Measurements from ENCODE around the gene NOL11. TPM values are rescaled to one million over a fixed set of nuclear protein-coding genes. Genes with fewer than 3 reads are reported as not detected.
"Not testable (repeated sequence)": the region's sequence is repeated elsewhere in the genome, so short reads cannot be mapped to it uniquely, and the experiment has no call there.

The NOL11 gene
- total RNA-seq, 1 donor = 29.0 TPM

GRCh38 chr17:67725373-67725791 is 7.6 kb downstream of the NOL11 start:
- no peaks in the 10 kb centered on the region for H3K27me3 ChIP-seq (ENCODE audit: insufficient read depth, low read length)
- H3K27ac ChIP-seq (ENCODE audit: low read depth, low read length) = no peak overlapping the region
- peaks cover 75% of the 10 kb centered on the region for H3K36me3 ChIP-seq (ENCODE audit: insufficient read depth, low read length)
- no peak for TF ChIP-seq CTCF (IDR thresholded peaks at IDR 0.05; ENCODE audit: extremely low read depth, low read depth, low read length)
- H3K4me3 ChIP-seq (ENCODE audit: insufficient read depth, low read length) = no peak overlapping the region
- peak; percentile 62 for DNase-seq (ENCODE audit: insufficient read length, low spot score, missing footprints)
- no peak overlapping the region for H3K4me2 ChIP-seq (ENCODE audit: insufficient read depth, low read length)
- H4K20me1 ChIP-seq (ENCODE audit: insufficient read depth, low read length) = no peaks in the 10 kb centered on the region
- no peak overlapping the region for H2AFZ ChIP-seq (ENCODE audit: low read length)
- H3K4me1 ChIP-seq (ENCODE audit: insufficient read depth, low read length) = no peaks in the 10 kb centered on the region
- no peaks in the 10 kb centered on the region for H3K9me3 ChIP-seq (ENCODE audit: low read depth, low read length)
- peaks cover 11% of the 10 kb centered on the region for H3K79me2 ChIP-seq (ENCODE audit: insufficient read depth, low read length)

GRCh38 chr17:67725807-67726206 is 8.1 kb downstream of the NOL11 start:
- H3K4me3 ChIP-seq (ENCODE audit: insufficient read depth, low read length) = no peak overlapping the region
- DNase-seq (ENCODE audit: insufficient read length, low spot score, missing footprints) = no peak
- H3K4me2 ChIP-seq (ENCODE audit: insufficient read depth, low read length) = no peak overlapping the region
- no peaks in the 10 kb centered on the region for H3K27me3 ChIP-seq (ENCODE audit: insufficient read depth, low read length)
- no peaks in the 10 kb centered on the region for H3K4me1 ChIP-seq (ENCODE audit: insufficient read depth, low read length)
- H3K9me3 ChIP-seq (ENCODE audit: low read depth, low read length) = no peaks in the 10 kb centered on the region
- H3K36me3 ChIP-seq (ENCODE audit: insufficient read depth, low read length) = peaks cover 70% of the 10 kb centered on the region
- peaks cover 10% of the 10 kb centered on the region for H3K79me2 ChIP-seq (ENCODE audit: insufficient read depth, low read length)
- no peak for TF ChIP-seq CTCF (IDR thresholded peaks at IDR 0.05; ENCODE audit: extremely low read depth, low read depth, low read length)
- H3K27ac ChIP-seq (ENCODE audit: low read depth, low read length) = no peak overlapping the region
- no peak overlapping the region for H2AFZ ChIP-seq (ENCODE audit: low read length)
- H4K20me1 ChIP-seq (ENCODE audit: insufficient read depth, low read length) = no peaks in the 10 kb centered on the region

- H3K36me3 ChIP-seq (ENCODE audit: insufficient read depth, low read length) = peaks cover 62% of the 10 kb centered on the region
- H3K9me3 ChIP-seq (ENCODE audit: low read depth, low read length); H3K27ac ChIP-seq (ENCODE audit: low read depth, low read length); H3K4me3 ChIP-seq (ENCODE audit: insufficient read depth, low read length); H3K4me1 ChIP-seq (ENCODE audit: insufficient read depth, low read length); H3K4me2 ChIP-seq (ENCODE audit: insufficient read depth, low read length); H3K27me3 ChIP-seq (ENCODE audit: insufficient read depth, low read length); H4K20me1 ChIP-seq (ENCODE audit: insufficient read depth, low read length); H2AFZ ChIP-seq (ENCODE audit: low read length): not testable (repeated sequence)
- peaks cover 14% of the 10 kb centered on the region for H3K79me2 ChIP-seq (ENCODE audit: insufficient read depth, low read length)
- peak; percentile 15 for DNase-seq (ENCODE audit: insufficient read length, low spot score, missing footprints)
These were observed 9.7 kb downstream of the NOL11 start for GRCh38 chr17:67727152-67728039.

- no peak for TF ChIP-seq CTCF (IDR thresholded peaks at IDR 0.05; ENCODE audit: extremely low read depth, low read depth, low read length)
- Histone ChIP-seq H3K36me3 (ENCODE audit: insufficient read depth, low read length) (peaks cover 55% of the 10 kb centered on the region), H3K4me1 (ENCODE audit: insufficient read depth, low read length) (no peaks in the 10 kb centered on the region), H3K4me3 (ENCODE audit: insufficient read depth, low read length) (no peak overlapping the region), H4K20me1 (ENCODE audit: insufficient read depth, low read length) (peaks cover 4% of the 10 kb centered on the region), H3K27ac (ENCODE audit: low read depth, low read length) (no peak overlapping the region), H3K9me3 (ENCODE audit: low read depth, low read length) (no peaks in the 10 kb centered on the region), H3K4me2 (ENCODE audit: insufficient read depth, low read length) (no peak overlapping the region), H3K79me2 (ENCODE audit: insufficient read depth, low read length) (peaks cover 25% of the 10 kb centered on the region), H2AFZ (ENCODE audit: low read length) (no peak overlapping the region), H3K27me3 (ENCODE audit: insufficient read depth, low read length) (no peaks in the 10 kb centered on the region)
- peak; percentile 10 for DNase-seq (ENCODE audit: insufficient read length, low spot score, missing footprints)
These were observed 12.2 kb downstream of the NOL11 start for GRCh38 chr17:67729903-67730302.

All from osteoblast (primary cell).